ENCODE data around the gene DDB1.

GRCh38 chr11:61307354-61307753 is 25.6 kb downstream of the DDB1 start:
- TF ChIP-seq CTCF (IDR thresholded peaks at IDR 0.05): no peak
- TF ChIP-seq POLR2A (IDR thresholded peaks at IDR 0.05; ENCODE audit: low read depth): no peak

All from esophagus muscularis mucosa (tissue), 3 donors.